Endothelial cell (in vitro differentiated cells): ENCODE data around the gene ZNF700. TPM values are rescaled to one million over a fixed set of nuclear protein-coding genes. Genes with fewer than 3 reads are reported as not detected.

Source experiments
- DNase-seq: peaks from one replicate; pipeline ENCODE4 v3.0.0; 2021; ENCODE audit warnings: low spot score
- H3K27ac Mint-ChIP-seq: one replicate; pipeline ENCODE4 v1.8.0; 2021; ENCODE audit warnings: mixed read lengths, inconsistent platforms; ENCODE audit not compliant: unreplicated experiment
- H3K27me3 Mint-ChIP-seq: one replicate; pipeline ENCODE4 v1.8.0; 2021; ENCODE audit warnings: mild to moderate bottlenecking, moderate library complexity, mixed read lengths, inconsistent platforms; ENCODE audit not compliant: unreplicated experiment
- H3K36me3 Mint-ChIP-seq: one replicate; pipeline ENCODE4 v1.8.0; 2021; ENCODE audit warnings: mild to moderate bottlenecking, low read depth, mixed read lengths, inconsistent platforms; ENCODE audit not compliant: unreplicated experiment
- H3K4me1 Mint-ChIP-seq: one replicate; pipeline ENCODE4 v1.8.0; 2021; ENCODE audit warnings: mild to moderate bottlenecking, mixed read lengths, inconsistent platforms; ENCODE audit not compliant: unreplicated experiment
- H3K4me3 Mint-ChIP-seq: one replicate; pipeline ENCODE4 v1.8.0; 2021; ENCODE audit warnings: mild to moderate bottlenecking, mixed read lengths, inconsistent platforms; ENCODE audit not compliant: unreplicated experiment
- H3K9me3 Mint-ChIP-seq: one replicate; pipeline ENCODE4 v1.8.0; 2021; ENCODE audit warnings: mixed read lengths, inconsistent platforms; ENCODE audit not compliant: unreplicated experiment
- CTCF ChIP-seq: fragments of 200-600 bp; sonication (generic); IDR thresholded peaks from one replicate; pipeline ENCODE4 v1.5.0; 2021; ENCODE audit warnings: antibody characterized with exemption; ENCODE audit not compliant: unreplicated experiment
- total RNA-seq: library from RNA; stranded (reverse); fragmentation: NEBNext Ultra II Directional; extraction: Animal tissue kit (Norgen Biotek cat#: 25700); gene quantifications from one replicate; pipeline ENCODE4 v1.2.1, GENCODE V29; 2021; ENCODE audit not compliant: unreplicated experiment

The ZNF700 gene
- total RNA-seq, 1 donor from 2014 or later, result 0.18 TPM

GRCh38 chr19:11970174-11970573 lies 45.3 kb downstream of the ZNF700 start:
- DNase-seq, result no peak
- Mint-ChIP-seq H3K27ac (no peak overlapping the region), H3K27me3 (no peaks in the 10 kb centered on the region), H3K36me3 (peaks cover 11% of the 10 kb centered on the region), H3K9me3 (peaks cover 32% of the 10 kb centered on the region), H3K4me1 (no peaks in the 10 kb centered on the region), H3K4me3 (no peak overlapping the region)
- TF ChIP-seq CTCF, result no peak

GRCh38 chr19:11971041-11971440 lies 46.1 kb downstream of the ZNF700 start:
- Mint-ChIP-seq H3K27me3 (peaks cover 2% of the 10 kb centered on the region), H3K4me1 (no peaks in the 10 kb centered on the region), H3K36me3 (peaks cover 5% of the 10 kb centered on the region), H3K4me3 (no peak overlapping the region), H3K9me3 (peaks cover 33% of the 10 kb centered on the region), H3K27ac (no peak overlapping the region)
- DNase-seq, result no peak
- no peak for TF ChIP-seq CTCF

GRCh38 chr19:11973019-11973810 lies 48.3 kb downstream of the ZNF700 start:
- TF ChIP-seq CTCF, result no peak
- Mint-ChIP-seq H3K36me3 (no peaks in the 10 kb centered on the region), H3K9me3 (peaks cover 31% of the 10 kb centered on the region), H3K4me3 (no peak overlapping the region), H3K27ac (no peak overlapping the region), H3K27me3 (peaks cover 2% of the 10 kb centered on the region), H3K4me1 (no peaks in the 10 kb centered on the region)
- DNase-seq, result no peak

GRCh38 chr19:11978492-11979100 lies 53.7 kb downstream of the ZNF700 start:
- Mint-ChIP-seq H3K4me3 (no peak overlapping the region), H3K9me3 (peaks cover 46% of the 10 kb centered on the region), H3K36me3 (peaks cover 3% of the 10 kb centered on the region), H3K27ac (no peak overlapping the region), H3K27me3 (peaks cover 2% of the 10 kb centered on the region), H3K4me1 (no peaks in the 10 kb centered on the region)
- no peak for DNase-seq
- no peak for TF ChIP-seq CTCF

GRCh38 chr19:11979527-11979926 lies 54.6 kb downstream of the ZNF700 start:
- TF ChIP-seq CTCF, result no peak
- Mint-ChIP-seq H3K4me1 (no peaks in the 10 kb centered on the region), H3K4me3 (no peak overlapping the region), H3K27me3 (peaks cover 2% of the 10 kb centered on the region), H3K9me3 (peaks cover 46% of the 10 kb centered on the region), H3K36me3 (peaks cover 3% of the 10 kb centered on the region), H3K27ac (no peak overlapping the region)
- no peak for DNase-seq
